Measurements from ENCODE around the gene UGDH. TPM values are rescaled to one million over a fixed set of nuclear protein-coding genes. Genes with fewer than 3 reads are reported as not detected.
"Not testable (repeated sequence)": the region's sequence is repeated elsewhere in the genome, so short reads cannot be mapped to it uniquely, and the experiment has no call there.

The UGDH gene
- total RNA-seq, 2 donors from 2014 or later = 33.0 to 36.7 TPM

- H3K4me1 Mint-ChIP-seq (ENCODE audit: low read depth); DNase-seq; H3K27me3 Mint-ChIP-seq (ENCODE audit: low read depth); H3K36me3 Mint-ChIP-seq (ENCODE audit: insufficient read depth in 2 of 2); H3K4me3 Mint-ChIP-seq; ATAC-seq (replicated peaks in 1 of 2); H3K9me3 Mint-ChIP-seq; H3K27ac Mint-ChIP-seq: not testable (repeated sequence)
Observed at GRCh38 chr4:39502664-39503035, 24.6 kb downstream of the UGDH start.

GRCh38 chr4:39502019-39502663 is 25.1 kb downstream of the UGDH start:
- H3K27ac Mint-ChIP-seq = peak overlapping the region; percentile 28
- DNase-seq (no peak), ATAC-seq (replicated peaks in 1 of 2) (no peak)
- H3K27me3 Mint-ChIP-seq (ENCODE audit: low read depth) = no peaks in the 10 kb centered on the region
- H3K4me3 Mint-ChIP-seq = no peak overlapping the region
- H3K4me1 Mint-ChIP-seq (ENCODE audit: low read depth) = no peaks in the 10 kb centered on the region
- peaks cover 3 to 4% of the 10 kb centered on the region in 2 donors for H3K36me3 Mint-ChIP-seq (ENCODE audit: insufficient read depth in 2 of 2)
- no peaks in the 10 kb centered on the region for H3K9me3 Mint-ChIP-seq

- Mint-ChIP-seq H3K4me1 (ENCODE audit: low read depth) (no peaks in the 10 kb centered on the region), H3K27me3 (ENCODE audit: low read depth) (no peaks in the 10 kb centered on the region), H3K4me3 (no peak overlapping the region), H3K9me3 (no peaks in the 10 kb centered on the region), H3K36me3 (ENCODE audit: insufficient read depth in 2 of 2) (peaks cover under 1 to 2% of the 10 kb centered on the region in 2 donors), H3K27ac (no peak overlapping the region)
- no peak for ATAC-seq (replicated peaks in 1 of 2)
- DNase-seq = no peak
Observed at GRCh38 chr4:39498727-39499020, 28.6 kb downstream of the UGDH start.

GRCh38 chr4:39497909-39498726 is 29.1 kb downstream of the UGDH start:
- Mint-ChIP-seq H3K4me3 (no peak overlapping the region), H3K9me3 (no peaks in the 10 kb centered on the region), H3K27me3 (ENCODE audit: low read depth) (no peaks in the 10 kb centered on the region), H3K36me3 (ENCODE audit: insufficient read depth in 2 of 2) (peaks cover 0 to 2% of the 10 kb centered on the region in 2 donors), H3K27ac (no peak overlapping the region), H3K4me1 (ENCODE audit: low read depth) (no peaks in the 10 kb centered on the region)
- ATAC-seq (replicated peaks in 1 of 2) = no peak
- DNase-seq = no peak

GRCh38 chr4:39495446-39496213 is 31.6 kb downstream of the UGDH start:
- DNase-seq = no peak
- Mint-ChIP-seq H3K4me1 (ENCODE audit: low read depth) (no peaks in the 10 kb centered on the region), H3K9me3 (no peaks in the 10 kb centered on the region), H3K27me3 (ENCODE audit: low read depth) (no peaks in the 10 kb centered on the region), H3K36me3 (ENCODE audit: insufficient read depth in 2 of 2) (no peaks in the 10 kb centered on the region), H3K4me3 (no peak overlapping the region), H3K27ac (no peak overlapping the region)
- ATAC-seq (replicated peaks in 1 of 2) = no peak

- no peak overlapping the region for H3K4me3 Mint-ChIP-seq
- no peaks in the 10 kb centered on the region for H3K27me3 Mint-ChIP-seq (ENCODE audit: low read depth)
- H3K36me3 Mint-ChIP-seq (ENCODE audit: insufficient read depth in 2 of 2) = no peaks in the 10 kb centered on the region
- no peak overlapping the region for H3K27ac Mint-ChIP-seq
- H3K4me1 Mint-ChIP-seq (ENCODE audit: low read depth) = no peaks in the 10 kb centered on the region
- DNase-seq = no peak
- no peak for ATAC-seq (replicated peaks in 1 of 2)
- no peaks in the 10 kb centered on the region for H3K9me3 Mint-ChIP-seq
Observed at GRCh38 chr4:39494354-39494753, 32.9 kb downstream of the UGDH start.

- no peaks in the 10 kb centered on the region for H3K9me3 Mint-ChIP-seq
- DNase-seq (no peak), ATAC-seq (replicated peaks in 1 of 2) (no peak)
- H3K36me3 Mint-ChIP-seq (ENCODE audit: insufficient read depth in 2 of 2) = no peaks in the 10 kb centered on the region
- no peaks in the 10 kb centered on the region for H3K27me3 Mint-ChIP-seq (ENCODE audit: low read depth)
- H3K4me3 Mint-ChIP-seq = no peak overlapping the region
- no peak overlapping the region for H3K27ac Mint-ChIP-seq
- H3K4me1 Mint-ChIP-seq (ENCODE audit: low read depth) = no peaks in the 10 kb centered on the region
Observed at GRCh38 chr4:39490322-39490721, 36.9 kb downstream of the UGDH start.

GRCh38 chr4:39486221-39486804 is 40.9 kb downstream of the UGDH start:
- no peaks in the 10 kb centered on the region for H3K4me1 Mint-ChIP-seq (ENCODE audit: low read depth)
- no peak overlapping the region for H3K4me3 Mint-ChIP-seq
- H3K27me3 Mint-ChIP-seq (ENCODE audit: low read depth) = no peaks in the 10 kb centered on the region
- DNase-seq (no peak), ATAC-seq (replicated peaks in 1 of 2) (no peak)
- H3K27ac Mint-ChIP-seq = no peak overlapping the region
- no peaks in the 10 kb centered on the region for H3K9me3 Mint-ChIP-seq
- H3K36me3 Mint-ChIP-seq (ENCODE audit: insufficient read depth in 2 of 2) = no peaks in the 10 kb centered on the region

GRCh38 chr4:39484582-39485272 is 42.5 kb downstream of the UGDH start:
- no peaks in the 10 kb centered on the region for H3K27me3 Mint-ChIP-seq (ENCODE audit: low read depth)
- H3K4me1 Mint-ChIP-seq (ENCODE audit: low read depth) = no peaks in the 10 kb centered on the region
- H3K27ac Mint-ChIP-seq = no peak overlapping the region
- ATAC-seq (replicated peaks in 1 of 2) (no peak), DNase-seq (no peak)
- H3K36me3 Mint-ChIP-seq (ENCODE audit: insufficient read depth in 2 of 2) = no peaks in the 10 kb centered on the region
- H3K4me3 Mint-ChIP-seq = no peak overlapping the region
- no peaks in the 10 kb centered on the region for H3K9me3 Mint-ChIP-seq

- H3K9me3 Mint-ChIP-seq = no peaks in the 10 kb centered on the region
- no peak for ATAC-seq (replicated peaks in 1 of 2)
- H3K4me1 Mint-ChIP-seq (ENCODE audit: low read depth) = no peaks in the 10 kb centered on the region
- no peak overlapping the region for H3K27ac Mint-ChIP-seq
- DNase-seq = no peak
- H3K36me3 Mint-ChIP-seq (ENCODE audit: insufficient read depth in 2 of 2) = peaks cover under 1 to 4% of the 10 kb centered on the region in 2 donors
- no peak overlapping the region for H3K4me3 Mint-ChIP-seq
- no peaks in the 10 kb centered on the region for H3K27me3 Mint-ChIP-seq (ENCODE audit: low read depth)
Observed at GRCh38 chr4:39480902-39481695, 46.1 kb downstream of the UGDH start.

- H3K27ac Mint-ChIP-seq = no peak overlapping the region
- H3K36me3 Mint-ChIP-seq (ENCODE audit: insufficient read depth in 2 of 2) = peaks cover 2 to 4% of the 10 kb centered on the region in 2 donors
- H3K4me1 Mint-ChIP-seq (ENCODE audit: low read depth) = no peaks in the 10 kb centered on the region
- DNase-seq (no peak), ATAC-seq (replicated peaks in 1 of 2) (no peak)
- H3K27me3 Mint-ChIP-seq (ENCODE audit: low read depth) = no peaks in the 10 kb centered on the region
- no peaks in the 10 kb centered on the region for H3K9me3 Mint-ChIP-seq
- H3K4me3 Mint-ChIP-seq = no peak overlapping the region
Observed at GRCh38 chr4:39480251-39480650, 47.0 kb downstream of the UGDH start.

- no peak for ATAC-seq (replicated peaks in 1 of 2)
- no peaks in the 10 kb centered on the region for H3K9me3 Mint-ChIP-seq
- no peak overlapping the region for H3K4me3 Mint-ChIP-seq
- H3K36me3 Mint-ChIP-seq (ENCODE audit: insufficient read depth in 2 of 2) = peaks cover 2 to 4% of the 10 kb centered on the region in 2 donors
- no peak for DNase-seq
- no peaks in the 10 kb centered on the region for H3K27me3 Mint-ChIP-seq (ENCODE audit: low read depth)
- peak overlapping the region; percentile 57 for H3K27ac Mint-ChIP-seq
- H3K4me1 Mint-ChIP-seq (ENCODE audit: low read depth) = no peaks in the 10 kb centered on the region
Observed at GRCh38 chr4:39476187-39476895, 50.9 kb downstream of the UGDH start.

Data from activated T-cell treated with anti-CD3 and anti-CD28 coated beads, Interleukin-2, amount 50 U/mL, for 72 hours (primary cell).